ENCODE measurements around the gene LAYN. TPM values are rescaled to one million over a fixed set of nuclear protein-coding genes. Genes with fewer than 3 reads are reported as not detected.

LAYN gene
- total RNA-seq, 1 experiment from 2014 or later: 0.79 TPM

DNA sequence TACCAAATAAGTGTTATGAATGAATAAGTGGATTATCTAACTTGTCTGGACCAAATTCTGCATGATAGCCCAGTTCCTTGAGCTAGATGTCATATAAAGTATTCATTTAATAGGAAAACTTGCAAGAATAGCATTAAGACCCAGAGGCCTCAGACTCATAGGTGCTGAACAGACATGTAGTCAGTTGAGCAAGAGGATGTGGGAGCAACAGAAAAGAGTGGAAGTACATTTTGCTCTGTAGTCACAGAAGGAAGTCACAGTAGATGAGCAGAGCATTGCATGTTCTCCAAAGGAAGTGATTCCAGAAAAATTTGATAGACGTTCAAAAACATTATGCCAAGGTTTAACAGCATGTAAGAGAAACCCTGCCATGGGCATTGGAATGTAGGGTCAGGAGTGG is 16.5 kb upstream of the LAYN start:
- H3K36me3 ChIP-seq (ENCODE audit: control insufficient read depth, insufficient read depth, low read length): no peaks in the 10 kb centered on the region
- TF ChIP-seq, protein P1, sequence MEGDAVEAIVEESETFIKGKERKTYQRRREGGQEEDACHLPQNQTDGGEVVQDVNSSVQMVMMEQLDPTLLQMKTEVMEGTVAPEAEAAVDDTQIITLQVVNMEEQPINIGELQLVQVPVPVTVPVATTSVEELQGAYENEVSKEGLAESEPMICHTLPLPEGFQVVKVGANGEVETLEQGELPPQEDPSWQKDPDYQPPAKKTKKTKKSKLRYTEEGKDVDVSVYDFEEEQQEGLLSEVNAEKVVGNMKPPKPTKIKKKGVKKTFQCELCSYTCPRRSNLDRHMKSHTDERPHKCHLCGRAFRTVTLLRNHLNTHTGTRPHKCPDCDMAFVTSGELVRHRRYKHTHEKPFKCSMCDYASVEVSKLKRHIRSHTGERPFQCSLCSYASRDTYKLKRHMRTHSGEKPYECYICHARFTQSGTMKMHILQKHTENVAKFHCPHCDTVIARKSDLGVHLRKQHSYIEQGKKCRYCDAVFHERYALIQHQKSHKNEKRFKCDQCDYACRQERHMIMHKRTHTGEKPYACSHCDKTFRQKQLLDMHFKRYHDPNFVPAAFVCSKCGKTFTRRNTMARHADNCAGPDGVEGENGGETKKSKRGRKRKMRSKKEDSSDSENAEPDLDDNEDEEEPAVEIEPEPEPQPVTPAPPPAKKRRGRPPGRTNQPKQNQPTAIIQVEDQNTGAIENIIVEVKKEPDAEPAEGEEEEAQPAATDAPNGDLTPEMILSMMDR (IDR thresholded peaks at IDR 0.05; ENCODE audit: insufficient read depth in 1 of 2, low read depth in 1 of 2, low read length in 1 of 2, severe bottlenecking in 1 of 2, unreplicated experiment in 1 of 2): no peak
- no peaks in the 10 kb centered on the region for H3K27me3 ChIP-seq (replicated peaks; ENCODE audit: control insufficient read depth, insufficient read depth, low read length)
- no peak overlapping the region for H3K4me3 Mint-ChIP-seq (ENCODE audit: unreplicated experiment)
- no peaks in the 10 kb centered on the region for H3K9me3 Mint-ChIP-seq (ENCODE audit: unreplicated experiment)
- H3K4me3 ChIP-seq (ENCODE audit: low read depth, low read length): no peak overlapping the region
- intact Hi-C loops (cut with micrococcal nuclease; ENCODE audit: unreplicated experiment): no loop called here
- ChIA-PET CTCF (no interaction called here), POLR2A (no interaction called here)
- DNase-seq: no peak
- H3K9me3 ChIP-seq: no peaks in the 10 kb centered on the region
- H3K36me3 Mint-ChIP-seq (ENCODE audit: insufficient read depth, unreplicated experiment): no peaks in the 10 kb centered on the region
- H3K4me1 ChIP-seq: peaks cover 34% of the 10 kb centered on the region
- no peak overlapping the region for H3K27ac Mint-ChIP-seq (ENCODE audit: unreplicated experiment)
- H3K27me3 Mint-ChIP-seq (ENCODE audit: insufficient read depth, unreplicated experiment): no peaks in the 10 kb centered on the region
- H3K4me1 Mint-ChIP-seq (ENCODE audit: low read depth, unreplicated experiment): peaks cover 11% of the 10 kb centered on the region
- no TSS peak for BruUV-seq (replicated peaks)

DNA sequence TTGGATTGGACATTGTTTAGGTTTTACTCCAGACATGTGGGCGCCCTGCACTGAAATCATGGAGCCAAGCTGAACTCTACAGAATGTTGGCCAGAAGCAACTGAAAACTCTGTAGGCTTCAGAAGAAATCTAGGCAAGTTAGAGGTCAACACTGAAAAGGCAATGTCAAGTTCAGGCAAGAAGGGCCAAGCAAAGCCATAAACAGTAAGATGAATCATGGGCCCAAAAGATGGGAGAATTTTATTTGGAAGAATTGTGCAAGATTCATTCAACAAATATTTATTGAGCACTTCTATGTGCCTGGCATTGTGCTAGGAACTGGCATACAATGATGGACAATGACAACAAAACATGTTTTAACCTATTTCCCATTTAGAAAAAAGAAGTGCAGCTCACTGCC is 15.1 kb upstream of the LAYN start:
- Histone ChIP-seq H3K27me3 (replicated peaks; ENCODE audit: control insufficient read depth, insufficient read depth, low read length) (no peaks in the 10 kb centered on the region), H3K4me1 (peaks cover 34% of the 10 kb centered on the region), H3K36me3 (ENCODE audit: control insufficient read depth, insufficient read depth, low read length) (no peaks in the 10 kb centered on the region), H3K9me3 (no peaks in the 10 kb centered on the region), H3K4me3 (ENCODE audit: low read depth, low read length) (no peak overlapping the region)
- Mint-ChIP-seq H3K27me3 (ENCODE audit: insufficient read depth, unreplicated experiment) (no peaks in the 10 kb centered on the region), H3K27ac (ENCODE audit: unreplicated experiment) (no peak overlapping the region), H3K9me3 (ENCODE audit: unreplicated experiment) (no peaks in the 10 kb centered on the region), H3K36me3 (ENCODE audit: insufficient read depth, unreplicated experiment) (no peaks in the 10 kb centered on the region), H3K4me3 (ENCODE audit: unreplicated experiment) (no peak overlapping the region), H3K4me1 (ENCODE audit: low read depth, unreplicated experiment) (peaks cover 19% of the 10 kb centered on the region)
- intact Hi-C loops (cut with micrococcal nuclease; ENCODE audit: unreplicated experiment): no loop called here
- BruUV-seq (replicated peaks): no TSS peak
- ChIA-PET POLR2A (no interaction called here), CTCF (no interaction called here)
- no peak for DNase-seq
- TF ChIP-seq, protein P1 (IDR thresholded peaks at IDR 0.05; ENCODE audit: insufficient read depth in 1 of 2, low read depth in 1 of 2, low read length in 1 of 2, severe bottlenecking in 1 of 2, unreplicated experiment in 1 of 2): no peak

DNA sequence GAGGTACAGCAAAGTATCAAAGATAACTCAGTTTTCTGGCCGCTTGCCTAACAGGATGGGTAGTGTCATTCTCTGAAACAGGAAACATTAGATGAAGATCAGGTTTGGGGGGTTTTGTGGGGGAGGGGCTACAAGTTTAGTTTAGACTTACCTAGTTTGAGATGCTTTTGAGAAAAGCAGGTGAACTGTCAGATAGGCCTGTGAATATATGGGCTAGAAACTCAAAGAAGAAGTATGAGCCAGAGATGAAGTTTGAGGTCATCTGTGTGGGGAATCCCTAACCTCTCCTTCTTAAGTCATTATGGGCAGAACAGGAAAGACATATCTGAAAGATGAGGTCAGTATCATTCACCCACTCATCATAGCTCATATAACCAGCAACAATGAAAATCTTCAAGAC is 14.0 kb upstream of the LAYN start:
- TF ChIP-seq, protein P1 (IDR thresholded peaks at IDR 0.05; ENCODE audit: insufficient read depth in 1 of 2, low read depth in 1 of 2, low read length in 1 of 2, severe bottlenecking in 1 of 2, unreplicated experiment in 1 of 2): no peak
- Mint-ChIP-seq H3K4me1 (ENCODE audit: low read depth, unreplicated experiment) (peaks cover 19% of the 10 kb centered on the region), H3K9me3 (ENCODE audit: unreplicated experiment) (no peaks in the 10 kb centered on the region), H3K4me3 (ENCODE audit: unreplicated experiment) (no peak overlapping the region), H3K27me3 (ENCODE audit: insufficient read depth, unreplicated experiment) (no peaks in the 10 kb centered on the region), H3K27ac (ENCODE audit: unreplicated experiment) (no peak overlapping the region), H3K36me3 (ENCODE audit: insufficient read depth, unreplicated experiment) (no peaks in the 10 kb centered on the region)
- DNase-seq: no peak
- no peaks in the 10 kb centered on the region for H3K27me3 ChIP-seq (replicated peaks; ENCODE audit: control insufficient read depth, insufficient read depth, low read length)
- no TSS peak for BruUV-seq (replicated peaks)
- no peak overlapping the region for H3K4me3 ChIP-seq (ENCODE audit: low read depth, low read length)
- ChIA-PET POLR2A (no interaction called here), CTCF (interaction anchor here (0.5 kb wide), 1 partner anchor 34 kb away, joined by 3 read pairs; no protein-coding TSS in a partner anchor)
- H3K9me3 ChIP-seq: no peaks in the 10 kb centered on the region
- intact Hi-C loops (cut with micrococcal nuclease; ENCODE audit: unreplicated experiment): no loop called here
- no peaks in the 10 kb centered on the region for H3K36me3 ChIP-seq (ENCODE audit: control insufficient read depth, insufficient read depth, low read length)
- peaks cover 29% of the 10 kb centered on the region for H3K4me1 ChIP-seq

Measured in Caco-2 (cell line).